Endothelial cell of umbilical vein (primary cell): ENCODE data around the gene ARHGAP28. TPM values are rescaled to one million over a fixed set of nuclear protein-coding genes. Genes with fewer than 3 reads are reported as not detected.

ENCODE experiments used
- BruUV-seq: library from RNA; stranded (reverse); fragments of 400-500 nt; replicated peaks from 2 replicates; lab custom pipeline; 2021; lab: Mats Ljungman, UMichigan
- CTCF ChIA-PET: fragments of 300-600, 350-600 bp; sonication (Branson Sonifier 250); formaldehyde crosslinking; loops from one replicate; lab custom pipeline; 2021; ENCODE audit warnings: antibody characterized with exemption, inconsistent platforms; lab: Charles Lee
- POLR2A ChIA-PET: fragments of 300-600, 350-600 bp; sonication (Branson Sonifier 250); formaldehyde crosslinking; loops from one replicate; lab custom pipeline; 2021; ENCODE audit warnings: antibody characterized with exemption, inconsistent platforms; lab: Charles Lee
- DNase-seq: peaks from one replicate; pipeline ENCODE4 v3.0.0-alpha.2; 2011; ENCODE audit warnings: low read depth, low spot score
- FAIRE-seq: peaks from 2 replicates; lab custom pipeline; 2011; peaks lifted over from hg19 to GRCh38; lab: Jason Lieb, UNC
- H2AFZ ChIP-seq: 2 replicates; pipeline ENCODE4 v1.6.0; 2012; ENCODE audit warnings: low read depth, low read length, control low read depth, inconsistent platforms
- H3K27ac ChIP-seq: 2 replicates; pipeline ENCODE4 v1.5.1; 2011; ENCODE audit warnings: low read depth, mild to moderate bottlenecking, control low read depth, low read length, moderate library complexity; ENCODE audit not compliant: insufficient read depth
- H3K27me3 ChIP-seq, 2 experiments: 2 replicates each; pipeline versions ENCODE4 v1.6.0 to v1.6.1; 2011; ENCODE audit warnings: low read length in 2 of 2, mixed read lengths in 1 of 2; ENCODE audit not compliant: control insufficient read depth in 2 of 2, insufficient read depth in 2 of 2
- H3K36me3 ChIP-seq, 2 experiments: 2 replicates in 1 of 2; 3 replicates in 1 of 2; pipeline ENCODE4 v1.5.1; 2011; ENCODE audit warnings: low read length in 2 of 2, mild to moderate bottlenecking in 1 of 2, moderate library complexity in 1 of 2; ENCODE audit not compliant: control insufficient read depth in 2 of 2, insufficient read depth in 2 of 2; ENCODE audit errors: extremely low read depth in 1 of 2
- H3K4me1 ChIP-seq: 3 replicates; pipeline ENCODE4 v1.5.1; 2011; ENCODE audit warnings: mild to moderate bottlenecking, low read length; ENCODE audit not compliant: control insufficient read depth, insufficient read depth; ENCODE audit errors: extremely low read depth
- H3K4me2 ChIP-seq: 2 replicates; pipeline ENCODE4 v1.6.1; 2011; ENCODE audit warnings: low read length, control low read depth, mixed read lengths; ENCODE audit not compliant: insufficient read depth
- H3K4me3 ChIP-seq, 3 experiments: fragments of 200-600 bp in 1 of 3; sonication (generic), shearing (Covaris generic) in 1 of 3; replicated peaks in 1 of 3; 2 replicates each; pipeline ENCODE4 v1.5.1; 2011 to 2016; ENCODE audit warnings: control low read depth in 3 of 3, low read length in 3 of 3, mild to moderate bottlenecking in 2 of 3, inconsistent platforms in 1 of 3, low read depth in 1 of 3, moderate library complexity in 1 of 3; ENCODE audit not compliant: insufficient read depth in 1 of 3
- H3K79me2 ChIP-seq: 2 replicates; pipeline ENCODE4 v1.6.0; 2012; ENCODE audit warnings: low read length, inconsistent platforms; ENCODE audit not compliant: control insufficient read depth, insufficient read depth
- H3K9ac ChIP-seq: replicated peaks from 2 replicates; pipeline ENCODE3; 2011; ENCODE audit warnings: low read length, control low read depth; ENCODE audit not compliant: insufficient read depth; ENCODE audit errors: extremely low read depth
- H3K9me1 ChIP-seq: replicated peaks from 3 replicates; pipeline ENCODE4 v1.6.0; 2011; ENCODE audit warnings: mild to moderate bottlenecking, low read length; ENCODE audit not compliant: control insufficient read depth, insufficient read depth; ENCODE audit errors: extremely low read depth
- H3K9me3 ChIP-seq: replicated peaks from 2 replicates; pipeline ENCODE4 v1.5.1; 2012; ENCODE audit warnings: low read length, inconsistent platforms; ENCODE audit not compliant: control insufficient read depth, insufficient read depth
- H4K20me1 ChIP-seq: replicated peaks from 2 replicates; pipeline ENCODE3; 2011; ENCODE audit warnings: mild to moderate bottlenecking, low read length; ENCODE audit not compliant: control insufficient read depth, insufficient read depth; ENCODE audit errors: extremely low read depth
- EZH2 ChIP-seq: IDR thresholded peaks from 2 replicates; pipeline ENCODE4 v1.6.1; 2012; ENCODE audit warnings: borderline replicate concordance, low read depth, mild to moderate bottlenecking, moderate library complexity, low read length, inconsistent platforms; ENCODE audit not compliant: severe bottlenecking
- FOS ChIP-seq: IDR thresholded peaks from 2 replicates; pipeline ENCODE4 v1.6.1; 2011; ENCODE audit warnings: mild to moderate bottlenecking, low read length, moderate library complexity, borderline replicate concordance; ENCODE audit not compliant: insufficient read depth
- GATA2 ChIP-seq: IDR thresholded peaks from 2 replicates; pipeline ENCODE4 v1.7.0; 2011; ENCODE audit warnings: low read depth, mild to moderate bottlenecking, moderate library complexity, mixed read lengths, low read length; ENCODE audit not compliant: insufficient read length, insufficient read depth
- JUN ChIP-seq: IDR thresholded peaks from 2 replicates; pipeline ENCODE4 v1.6.1; 2011; ENCODE audit warnings: borderline replicate concordance, low read depth; ENCODE audit not compliant: insufficient read length, insufficient read depth
- MYC ChIP-seq: IDR thresholded peaks from one replicate; pipeline ENCODE4 v1.6.1; 2011; ENCODE audit warnings: mild to moderate bottlenecking, low read depth, low read length
- POLR2A ChIP-seq: IDR thresholded peaks from 2 replicates; pipeline ENCODE4 v1.6.1; 2012; ENCODE audit warnings: low read depth, mild to moderate bottlenecking, control low read depth, low read length
- POLR2AphosphoS5 ChIP-seq: IDR thresholded peaks from 2 replicates; pipeline ENCODE4 v1.6.1; 2012; ENCODE audit warnings: low read depth, mild to moderate bottlenecking, control low read depth, low read length, moderate library complexity; ENCODE audit not compliant: insufficient read depth
- dilution Hi-C: fragments of 300-500 bp; cut with MboI; formaldehyde crosslinking; loops from one replicate; pipeline ENCODE4 v1.15.0; 2019; ENCODE audit warnings: low sequenced_read_pairs; ENCODE audit not compliant: extremely low pct_ligation_motif_present
- intact Hi-C: fragments of 100-400 bp; cut with micrococcal nuclease; formaldehyde crosslinking; loops from one replicate; pipeline ENCODE4 v1.10.0; 2022
- polyA plus RNA-seq, 4 experiments: library from polyadenylated mRNA; depleted of rRNA in 3 of 4; stranded (reverse) in 3 of 4; unstranded in 1 of 4; fragments of >200 nt; gene quantifications; 2 replicates each; pipeline versions ENCODE4 v1.2.1 to v1.2.3, GENCODE V29; 2011 to 2012; ENCODE audit warnings: missing spikeins in 1 of 4
- total RNA-seq: library from RNA; stranded (reverse); gene quantifications from 2 replicates; pipeline ENCODE4 v1.2.3, GENCODE V29; 2021
- TF ChIP-seq, protein P1 (sequence below), 2 donors: IDR thresholded peaks; 1 replicate in 1 of 2; 2 replicates in 1 of 2; pipeline ENCODE4 v1.5.1; 2011; ENCODE audit warnings: low read length in 2 of 2, mild to moderate bottlenecking in 2 of 2, moderate library complexity in 2 of 2, control low read depth in 1 of 2, inconsistent platforms in 1 of 2, low read depth in 1 of 2; ENCODE audit not compliant: insufficient read depth in 1 of 2; ENCODE audit errors: extremely low read depth in 1 of 2
- TF ChIP-seq, protein P2 (sequence below): IDR thresholded peaks from 2 replicates; pipeline ENCODE4 v1.6.1; 2011; ENCODE audit not compliant: insufficient read depth, insufficient read length

Gene ARHGAP28
- total and polyA plus RNA-seq, 2 donors (not counting 3 experiments of a cell fraction or from before 2014, with no cell fraction given): 3.8 to 23.4 TPM

DNA sequence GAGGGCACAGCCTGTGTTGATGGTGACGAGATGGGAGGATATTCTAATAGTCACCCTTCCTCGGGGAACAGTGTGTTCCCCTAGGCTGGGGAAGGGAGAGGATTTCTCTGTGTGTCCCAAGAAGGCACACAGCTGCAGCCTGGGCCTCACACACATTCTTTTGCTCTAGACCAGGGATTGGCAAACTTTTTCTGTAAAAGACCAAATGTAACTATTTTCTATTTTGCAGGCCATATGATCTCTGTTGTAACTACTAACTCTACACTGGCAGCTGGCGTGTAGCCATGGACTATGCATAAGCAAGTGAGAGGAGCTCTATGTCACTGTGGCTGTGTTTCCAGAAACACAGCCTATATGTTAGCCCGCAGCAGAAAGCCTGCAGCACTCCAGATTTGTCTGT is 65.8 kb downstream of the ARHGAP28 start:
- Histone ChIP-seq H3K27ac (no peak overlapping the region), H3K4me1 (peaks cover 4% of the 10 kb centered on the region), H4K20me1 (no peaks in the 10 kb centered on the region), H3K9ac (no peak overlapping the region), H3K9me1 (no peaks in the 10 kb centered on the region), H3K9me3 (no peaks in the 10 kb centered on the region), H2AFZ (no peak overlapping the region), H3K4me3 (no peak overlapping the region), H3K4me2 (no peak overlapping the region), H3K36me3 (no peaks in the 10 kb centered on the region), H3K27me3 (no peaks in the 10 kb centered on the region), H3K79me2 (no peaks in the 10 kb centered on the region)
- ChIA-PET POLR2A (no interaction called here), CTCF (no interaction called here)
- dilution Hi-C loops (no loop called here), intact Hi-C loops (no loop called here)
- DNase-seq (no peak), FAIRE-seq (no peak)
- BruUV-seq: no TSS peak
- TF ChIP-seq JUN (no peak), FOS (no peak), GATA2 (no peak), POLR2A (no peak), MYC (no peak), EZH2 (no peak), POLR2AphosphoS5 (no peak)
- TF ChIP-seq, protein P1, sequence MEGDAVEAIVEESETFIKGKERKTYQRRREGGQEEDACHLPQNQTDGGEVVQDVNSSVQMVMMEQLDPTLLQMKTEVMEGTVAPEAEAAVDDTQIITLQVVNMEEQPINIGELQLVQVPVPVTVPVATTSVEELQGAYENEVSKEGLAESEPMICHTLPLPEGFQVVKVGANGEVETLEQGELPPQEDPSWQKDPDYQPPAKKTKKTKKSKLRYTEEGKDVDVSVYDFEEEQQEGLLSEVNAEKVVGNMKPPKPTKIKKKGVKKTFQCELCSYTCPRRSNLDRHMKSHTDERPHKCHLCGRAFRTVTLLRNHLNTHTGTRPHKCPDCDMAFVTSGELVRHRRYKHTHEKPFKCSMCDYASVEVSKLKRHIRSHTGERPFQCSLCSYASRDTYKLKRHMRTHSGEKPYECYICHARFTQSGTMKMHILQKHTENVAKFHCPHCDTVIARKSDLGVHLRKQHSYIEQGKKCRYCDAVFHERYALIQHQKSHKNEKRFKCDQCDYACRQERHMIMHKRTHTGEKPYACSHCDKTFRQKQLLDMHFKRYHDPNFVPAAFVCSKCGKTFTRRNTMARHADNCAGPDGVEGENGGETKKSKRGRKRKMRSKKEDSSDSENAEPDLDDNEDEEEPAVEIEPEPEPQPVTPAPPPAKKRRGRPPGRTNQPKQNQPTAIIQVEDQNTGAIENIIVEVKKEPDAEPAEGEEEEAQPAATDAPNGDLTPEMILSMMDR (IDR thresholded peaks at IDR 0.05; ENCODE audit: extremely low read depth in 1 of 2, insufficient read depth in 1 of 2, low read depth in 1 of 2, low read length in 2 of 2): no peak
- TF ChIP-seq, protein P2, sequence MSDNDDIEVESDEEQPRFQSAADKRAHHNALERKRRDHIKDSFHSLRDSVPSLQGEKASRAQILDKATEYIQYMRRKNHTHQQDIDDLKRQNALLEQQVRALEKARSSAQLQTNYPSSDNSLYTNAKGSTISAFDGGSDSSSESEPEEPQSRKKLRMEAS: no peak
